ENCODE data around the gene VAX1.
"Not testable (repeated sequence)": the region's sequence is repeated elsewhere in the genome, so short reads cannot be mapped to it uniquely, and the experiment has no call there.

VAX1 gene

DNA sequence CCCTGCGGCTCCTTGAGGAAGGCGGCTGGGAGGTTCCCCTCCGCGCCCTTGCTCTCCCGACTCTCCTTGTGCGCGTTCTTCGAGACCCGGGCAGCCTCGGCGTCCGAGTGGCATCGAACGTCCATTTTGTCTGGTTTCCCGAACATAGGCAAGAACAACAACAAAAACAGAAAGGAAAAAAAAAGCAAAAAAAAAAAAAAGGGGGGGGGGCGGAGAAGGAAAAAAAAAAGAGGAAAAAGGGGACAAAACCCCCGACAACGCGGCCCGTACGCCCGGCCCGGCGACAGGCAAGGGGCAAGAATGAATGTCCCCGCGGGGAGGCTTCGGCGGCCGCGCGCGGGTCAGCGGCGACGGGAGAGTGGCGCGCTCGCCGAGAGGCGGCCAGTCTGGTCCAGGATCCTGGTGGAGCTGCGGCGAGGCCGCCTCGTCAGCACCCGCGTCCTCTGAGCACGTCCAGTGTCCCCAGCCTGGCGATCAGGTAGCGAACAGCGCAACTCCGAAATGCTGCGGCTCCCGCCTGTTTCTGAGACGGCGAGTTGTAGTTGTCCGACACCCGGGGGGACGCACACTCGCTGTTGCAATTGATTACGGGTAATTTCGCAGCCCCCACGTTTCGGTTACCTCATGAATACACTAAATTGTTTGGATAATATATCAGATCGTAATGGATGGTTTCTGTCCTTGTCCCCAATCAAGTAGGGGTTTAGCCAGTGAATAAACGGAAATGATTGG, at the start of gene VAX1:
Gene VAX1 (minus strand): TSS at position 360 of the 732 bp plus-strand sequence. CDS start 214 bp downstream, at position 146.
- no peak for DNase-seq

GRCh38 chr10:117186832-117187615, 49.0 kb upstream of the VAX1 start:
- no peak for DNase-seq

DNA sequence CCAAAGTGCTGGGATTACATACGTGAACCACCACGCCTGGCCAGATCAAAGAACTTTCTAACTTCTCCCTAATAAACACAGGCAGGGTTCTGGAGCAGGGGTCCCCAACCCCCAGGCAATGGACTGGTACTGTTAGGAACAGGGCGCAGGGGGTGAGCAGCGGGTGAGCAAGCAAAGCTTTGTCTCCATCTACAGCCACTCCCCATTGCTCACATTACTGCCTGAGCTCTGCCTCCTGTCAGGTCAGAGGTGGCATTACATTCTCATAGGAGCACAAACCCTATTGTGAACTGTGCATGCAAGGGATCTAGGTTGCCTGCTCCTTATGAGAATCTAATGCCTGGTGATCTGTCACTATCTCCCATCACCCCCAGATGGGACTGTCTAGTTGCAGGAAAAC, 47.7 kb upstream of the VAX1 start:
- DNase-seq = not testable (repeated sequence)

DNA sequence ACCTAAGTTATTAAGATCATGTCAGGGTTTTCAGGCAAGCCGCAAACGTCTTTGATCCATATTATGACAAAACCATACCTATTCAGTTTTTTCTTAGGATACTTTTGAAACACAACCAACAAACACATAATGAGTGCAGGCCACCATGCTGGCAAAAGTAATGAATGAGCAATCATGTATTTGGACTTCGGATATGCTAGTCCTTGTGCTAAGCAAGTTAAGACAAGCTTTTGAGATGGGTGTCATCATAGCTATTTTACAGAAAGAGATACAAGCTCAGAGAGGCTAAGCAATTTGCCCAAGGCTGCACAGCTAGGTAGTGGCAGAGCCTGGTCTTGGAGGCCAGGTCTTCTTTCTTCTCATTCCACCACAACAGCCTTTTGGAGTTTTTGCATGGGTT, 46.8 kb upstream of the VAX1 start:
- DNase-seq = no peak

DNA sequence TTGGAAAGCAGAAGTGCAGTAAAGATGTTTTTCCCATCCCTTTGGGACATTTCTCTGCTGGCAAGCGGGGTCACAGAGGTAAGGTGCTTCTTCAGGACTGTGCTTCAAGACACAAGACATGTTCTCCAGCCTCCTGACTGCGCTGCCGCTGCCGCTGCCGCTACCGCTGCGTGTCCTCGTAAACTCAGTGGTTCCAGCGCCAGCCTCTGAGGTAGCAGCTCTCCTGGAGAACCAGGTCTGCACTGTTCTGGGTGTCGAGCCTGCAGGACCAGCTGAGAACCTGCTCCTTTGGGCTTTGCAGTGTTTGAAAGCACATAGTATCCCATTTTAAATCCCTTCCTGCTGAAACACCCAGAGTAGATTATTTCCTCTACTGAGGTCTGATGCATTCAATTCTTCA, 46.2 kb upstream of the VAX1 start:
- DNase-seq = no peak

GRCh38 chr10:117178190-117178589, 40.1 kb upstream of the VAX1 start:
- DNase-seq = no peak

DNA sequence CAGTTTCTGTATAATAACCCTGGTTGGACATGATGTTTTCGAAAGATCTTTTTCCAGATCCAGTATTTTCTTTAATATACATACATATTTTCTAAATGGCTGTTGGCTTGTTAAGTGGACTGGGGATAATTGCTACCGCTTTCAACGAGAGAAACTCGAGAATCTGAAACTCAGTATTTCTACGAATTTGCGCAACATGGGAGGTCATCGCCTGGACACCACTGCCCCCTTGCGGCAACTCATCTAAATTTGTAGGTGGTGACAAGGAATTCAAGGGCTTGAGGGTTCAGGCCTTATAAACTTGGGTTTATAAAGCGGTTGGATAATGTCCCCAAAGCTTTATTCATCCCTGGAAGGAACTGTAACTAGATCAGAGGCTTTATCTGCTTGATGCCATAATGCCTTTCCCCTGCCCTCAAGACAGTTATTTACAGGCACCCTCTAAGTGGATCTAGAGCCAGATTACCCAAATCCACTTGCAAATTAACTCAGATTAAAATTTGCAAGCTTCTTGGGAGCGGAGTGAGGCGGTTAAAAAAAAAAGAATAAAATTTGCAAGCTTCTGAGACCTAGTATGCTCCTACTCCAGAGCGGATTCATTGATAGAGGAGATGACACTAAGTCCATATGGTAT, 37.9 kb upstream of the VAX1 start:
- peak; percentile 87 for DNase-seq

DNA sequence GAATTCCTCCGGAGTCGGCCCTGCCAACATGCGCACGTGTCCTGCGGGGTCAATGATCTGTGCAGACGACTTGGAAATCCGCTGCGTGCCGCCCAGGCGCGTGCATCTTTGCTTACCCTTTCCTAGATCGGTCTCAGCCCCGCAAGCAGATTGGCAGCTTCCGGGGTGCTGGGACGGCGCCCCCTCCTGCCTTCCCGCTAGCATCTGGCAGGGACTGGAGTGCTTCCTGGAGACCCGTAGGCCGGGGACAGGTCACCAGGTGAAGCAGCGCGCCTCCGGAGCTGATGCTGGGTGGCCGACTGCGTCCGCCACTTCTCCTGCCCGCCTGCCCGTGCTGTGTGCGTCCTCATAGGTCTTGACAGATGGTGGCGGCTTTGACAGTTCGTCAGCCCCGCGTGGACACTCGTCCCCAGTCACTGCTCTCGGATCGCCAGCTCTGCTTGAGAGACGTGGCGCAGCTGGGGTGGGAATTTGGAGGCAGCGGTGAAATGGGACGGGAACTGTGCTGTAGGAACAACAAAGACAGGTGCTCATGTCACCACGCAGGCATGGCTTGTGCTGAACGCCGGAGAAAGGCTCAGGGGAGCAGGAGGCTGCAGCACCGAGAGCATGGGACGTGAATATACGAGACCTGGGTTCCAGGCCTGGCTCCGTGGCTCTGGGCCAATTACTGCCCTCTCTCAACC, 37.3 kb upstream of the VAX1 start:
- DNase-seq = no peak

GRCh38 chr10:117174439-117175214, 36.6 kb upstream of the VAX1 start:
- peak; percentile 89 for DNase-seq

GRCh38 chr10:117170244-117170643, 32.2 kb upstream of the VAX1 start:
- no peak for DNase-seq

DNA sequence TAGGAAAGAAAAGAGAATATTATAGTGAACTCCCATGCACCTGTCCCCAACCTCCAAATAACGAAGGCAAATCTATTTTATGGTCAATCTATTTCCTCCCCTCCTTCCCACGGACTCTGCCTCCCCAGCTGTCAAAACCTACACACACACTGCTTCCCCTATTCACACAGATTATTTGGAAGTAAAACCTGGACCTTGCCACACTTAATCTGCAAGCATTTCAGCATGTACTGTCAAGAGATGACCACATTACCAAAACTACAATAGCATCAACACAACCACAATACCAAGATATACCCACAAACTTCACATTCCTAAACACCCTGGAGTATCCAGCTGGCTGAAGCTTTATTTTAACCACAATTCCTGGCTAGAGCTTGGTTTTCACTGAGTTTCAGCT, 31.4 kb upstream of the VAX1 start:
- DNase-seq = no peak

GRCh38 chr10:117168729-117169128, 30.7 kb upstream of the VAX1 start:
- no peak for DNase-seq

DNA sequence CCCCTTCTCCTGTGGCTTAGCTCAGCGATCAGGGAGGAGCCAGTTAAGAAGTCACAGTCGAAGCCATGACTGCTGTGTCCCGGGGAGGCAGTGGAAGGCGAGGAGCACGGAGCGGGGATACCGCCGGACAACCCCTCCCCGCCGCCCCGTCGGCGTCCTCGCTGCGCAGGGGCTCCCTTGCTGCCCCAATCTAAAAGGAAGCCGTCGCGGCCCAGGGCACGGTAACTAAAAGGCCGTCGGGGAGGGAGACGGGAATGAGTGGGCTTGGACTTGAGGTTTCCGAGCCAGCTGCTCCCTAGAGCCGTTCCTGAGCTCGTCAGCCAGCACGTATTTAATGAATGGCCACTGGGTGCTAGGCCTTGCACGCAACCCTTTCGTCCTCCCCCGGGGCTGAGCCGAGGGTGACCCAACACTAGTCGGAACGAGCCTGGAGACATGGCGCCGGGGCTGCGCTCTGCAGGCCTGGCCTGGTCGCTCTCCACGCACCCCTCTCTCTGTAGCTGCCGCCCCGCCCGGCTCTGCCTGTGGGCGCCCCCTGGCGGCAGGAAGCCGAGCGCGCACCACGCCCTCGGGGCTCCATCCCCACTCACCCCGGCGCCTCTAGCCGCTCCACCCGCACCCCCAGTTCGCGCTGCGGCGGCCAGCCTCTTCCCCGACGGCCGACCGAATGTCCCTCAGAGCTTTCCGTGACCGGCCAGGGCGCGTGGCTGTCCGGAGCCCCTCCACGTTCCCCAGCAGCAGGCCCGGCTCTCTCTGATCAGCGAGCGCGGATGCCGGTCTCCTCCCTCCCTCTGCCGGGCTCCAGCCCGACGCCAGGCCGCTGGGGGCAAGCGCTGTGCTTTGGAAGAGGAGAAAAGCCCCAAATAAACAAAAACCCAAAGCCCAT, 30.0 kb upstream of the VAX1 start:
- DNase-seq = peak; percentile 67

- DNase-seq = no peak
Observed at GRCh38 chr10:117167346-117167788, 29.3 kb upstream of the VAX1 start.

- DNase-seq = no peak
Observed at GRCh38 chr10:117166418-117167345, 28.6 kb upstream of the VAX1 start.

- peak; percentile 50 for DNase-seq
Observed at GRCh38 chr10:117165538-117166417, 27.7 kb upstream of the VAX1 start.

- DNase-seq = no peak
Observed at GRCh38 chr10:117164592-117165537, 26.8 kb upstream of the VAX1 start.
